GM19351 (cell line): ENCODE measurements around the gene ADI1.
"Not testable (repeated sequence)": the region's sequence is repeated elsewhere in the genome, so short reads cannot be mapped to it uniquely, and the experiment has no call there.

Experiments used
- ATAC-seq: cut with Tn5 transposase; IDR thresholded peaks from one replicate; pipeline ENCODE4 v1.9.1; 2021; ENCODE audit warnings: mild to moderate bottlenecking, moderate library complexity; ENCODE audit not compliant: unreplicated experiment

ADI1 gene

DNA sequence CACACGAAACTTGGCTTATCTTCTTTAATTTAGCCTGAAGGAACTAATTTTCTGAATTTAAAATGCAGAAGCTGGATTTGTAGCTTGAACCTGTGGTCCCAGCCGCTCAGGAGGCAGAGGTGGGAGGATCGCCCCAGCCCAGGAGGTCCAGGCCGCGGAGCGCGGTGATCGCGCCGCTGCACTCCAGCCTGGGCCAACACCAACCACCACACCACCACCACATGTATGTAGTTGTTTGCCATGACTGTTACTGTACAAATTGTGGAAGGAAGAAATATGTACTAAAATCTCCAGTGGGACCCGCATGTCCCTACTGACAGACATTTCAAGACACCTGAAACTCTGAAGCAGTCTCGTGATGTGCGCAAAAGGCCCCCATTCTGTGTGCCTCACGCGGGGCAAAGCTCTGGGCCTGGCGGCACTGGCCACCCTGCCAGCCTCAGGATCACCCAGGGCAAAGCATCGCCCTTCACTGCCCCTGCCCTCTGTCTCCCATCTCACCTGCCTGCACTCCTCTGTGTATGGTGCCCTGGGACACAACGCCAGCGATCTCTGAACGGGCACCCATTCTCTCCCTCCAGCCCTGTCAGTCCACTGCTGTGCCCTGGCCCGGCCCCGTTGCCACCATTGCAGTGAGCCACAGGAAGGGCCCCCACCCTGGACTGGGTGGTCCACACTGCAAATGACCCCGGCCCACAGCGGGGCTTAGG, 10.1 kb upstream of the ADI1 start:
- no peak for ATAC-seq

DNA sequence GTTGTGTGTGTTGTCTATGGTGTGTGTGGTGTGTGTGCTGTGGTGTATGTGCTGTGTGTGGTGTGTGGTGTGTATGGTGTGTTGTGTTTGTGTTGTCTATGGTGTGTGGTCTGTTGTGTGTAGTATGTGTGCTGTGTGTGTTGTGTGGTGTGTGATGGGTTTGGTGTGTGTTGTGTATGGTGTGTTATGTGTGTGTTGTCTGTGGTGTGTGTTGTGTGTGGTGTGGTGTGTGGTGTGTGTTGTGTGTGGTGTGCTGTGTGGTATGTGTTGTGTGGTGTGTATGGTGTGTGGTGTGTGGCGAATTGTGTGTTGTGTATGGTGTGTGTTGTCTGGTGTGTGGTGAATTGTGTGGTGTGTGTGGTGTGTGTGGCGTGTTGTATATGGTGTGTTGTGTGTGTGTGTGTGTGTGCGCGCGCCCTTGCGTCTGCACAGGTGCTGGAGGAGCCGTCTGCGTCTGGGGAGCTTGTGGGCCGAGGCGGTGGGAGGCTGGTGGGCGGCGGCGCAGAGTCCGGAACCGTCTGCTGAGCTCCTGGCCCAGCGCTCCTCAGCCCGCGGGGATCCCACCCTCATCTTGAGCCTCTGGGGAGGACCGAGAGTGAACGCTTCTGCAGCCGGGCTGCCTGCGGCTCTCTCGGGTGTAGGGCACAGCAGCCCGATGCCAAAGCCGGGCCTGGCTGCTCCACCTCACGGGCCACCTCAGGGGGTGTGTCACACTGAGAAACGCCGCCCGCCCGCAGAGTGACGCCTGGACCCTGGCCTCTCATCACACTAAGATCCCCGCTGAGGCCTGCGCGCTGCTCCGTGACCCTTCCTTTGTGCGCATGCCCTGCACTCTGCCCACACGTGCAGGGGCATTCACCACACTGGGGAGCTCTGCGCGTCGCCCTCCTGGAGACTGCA, 8.8 kb upstream of the ADI1 start:
- no peak for ATAC-seq

DNA sequence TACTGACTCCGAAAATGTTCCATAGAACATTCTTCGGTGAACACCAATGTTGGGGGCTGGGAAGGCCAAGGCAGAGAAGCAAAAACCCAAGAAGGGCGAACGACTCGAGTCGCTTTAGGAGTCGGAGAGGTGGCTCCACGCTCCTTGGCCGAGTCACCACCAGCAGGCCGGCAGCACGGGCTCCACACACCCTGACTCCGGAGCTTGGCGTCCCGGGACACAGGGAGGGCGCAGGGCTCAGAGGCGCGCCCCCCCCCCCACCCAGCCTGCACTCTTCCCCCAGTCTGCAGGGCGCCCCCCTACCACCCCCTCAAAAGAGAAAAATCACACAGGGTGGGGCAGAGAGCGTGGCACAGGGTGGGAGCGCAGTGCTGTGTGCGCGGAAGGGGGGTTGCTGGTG, 7.5 kb upstream of the ADI1 start:
- no peak for ATAC-seq

DNA sequence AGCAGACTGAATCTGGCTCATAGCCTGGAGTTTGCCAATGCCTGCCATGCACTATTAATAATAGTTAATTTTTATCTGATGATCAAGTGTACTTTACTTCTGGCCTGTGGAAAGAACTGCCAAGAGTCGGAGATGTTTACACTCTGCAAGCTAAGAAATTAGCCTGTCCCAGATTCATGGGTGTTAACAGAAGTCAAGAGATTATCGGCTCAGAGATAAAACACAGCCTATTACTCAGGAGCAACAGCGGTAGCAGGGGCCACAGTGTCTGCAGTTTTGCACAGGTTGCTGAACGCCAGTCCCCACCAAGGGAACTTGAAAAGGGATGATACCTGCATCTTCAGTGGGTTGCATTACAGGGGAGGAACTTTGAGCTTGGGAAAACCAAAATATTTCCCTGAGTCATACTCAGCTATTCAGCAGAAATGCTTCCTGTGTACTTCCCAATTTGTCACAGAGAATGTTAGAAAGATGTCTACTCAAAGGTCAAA, 4.3 kb upstream of the ADI1 start:
- ATAC-seq, result no peak

- no peak for ATAC-seq
Observed at GRCh38 chr2:3522961-3523421, 3.7 kb upstream of the ADI1 start.

DNA sequence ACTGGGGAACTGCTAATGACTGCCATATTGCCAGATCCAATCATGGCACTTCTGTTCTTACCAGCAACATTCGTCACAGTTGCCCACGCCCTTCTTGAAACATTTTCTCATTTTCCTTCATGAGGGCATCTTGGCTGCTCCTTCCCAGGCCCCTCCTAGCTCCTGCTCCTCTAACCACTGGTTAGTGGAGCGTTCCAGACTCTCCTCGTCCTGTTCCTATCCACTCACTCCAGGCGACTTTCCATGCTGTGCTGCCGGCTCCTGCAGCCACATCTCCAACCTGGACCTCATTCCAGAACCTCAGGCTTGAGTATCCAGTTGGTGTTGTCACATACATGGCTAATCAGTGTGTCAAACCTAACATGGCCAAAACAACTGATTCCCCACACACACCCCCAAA, 1.3 kb upstream of the ADI1 start:
- ATAC-seq, result no peak

DNA sequence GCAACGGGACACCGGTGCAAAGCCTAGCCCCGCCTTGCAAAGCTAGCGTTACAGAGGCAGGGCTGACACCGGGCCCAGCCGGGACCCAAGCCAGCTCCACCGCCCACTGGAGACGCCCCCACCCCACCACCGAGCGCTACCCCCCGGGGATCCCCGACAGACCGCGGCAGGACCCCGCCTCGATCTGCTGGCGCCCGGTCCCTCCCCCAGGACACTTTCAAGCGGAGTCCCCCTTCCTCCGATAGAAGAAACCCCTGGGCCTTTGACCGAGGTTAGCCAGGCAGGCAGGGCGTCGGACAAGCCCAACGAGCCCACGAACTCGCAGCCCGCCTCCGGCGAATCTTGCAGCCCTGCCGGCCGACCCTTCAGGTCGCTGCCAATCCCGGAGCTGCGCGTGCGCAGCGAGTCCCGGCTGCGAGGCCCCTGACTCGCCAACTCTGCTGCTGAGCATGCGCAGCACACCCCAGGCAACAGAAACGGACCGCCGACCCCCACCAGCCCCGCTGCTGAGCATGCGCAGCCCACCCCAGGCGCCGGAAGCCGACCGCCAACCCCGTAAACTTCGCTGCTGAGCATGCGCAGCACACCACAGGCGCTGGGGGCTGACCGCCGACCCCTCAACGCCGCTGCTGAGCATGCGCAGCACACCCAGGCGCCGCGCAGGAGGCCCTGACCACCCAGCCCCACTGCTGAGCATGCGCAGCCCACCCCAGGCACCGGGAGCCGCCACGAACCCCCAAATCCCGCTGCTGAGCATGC, 656 bp downstream of the ADI1 start:
- peak; percentile 73 for ATAC-seq

GRCh38 chr2:3517948-3518495, 1.3 kb downstream of the ADI1 start:
- ATAC-seq, result no peak

DNA sequence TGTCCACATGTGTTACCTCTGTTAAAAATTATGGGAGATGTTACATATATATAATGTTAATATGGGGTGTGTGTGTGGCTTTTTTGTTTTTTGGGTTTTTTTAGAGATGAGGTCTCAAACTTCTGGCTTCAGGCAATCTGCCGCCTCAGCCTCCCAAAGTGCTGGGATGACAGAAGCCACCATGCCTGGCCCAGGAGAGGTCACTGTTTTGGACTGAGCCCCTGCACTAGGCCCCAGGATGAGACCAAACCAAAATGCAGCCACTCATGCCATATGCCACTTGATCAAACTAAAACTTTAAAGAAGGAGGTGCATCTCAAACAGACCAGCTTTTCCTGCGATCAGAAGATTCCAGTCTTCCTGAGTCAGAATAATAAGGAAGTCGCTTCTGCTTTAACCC, 2.5 kb downstream of the ADI1 start:
- no peak for ATAC-seq

DNA sequence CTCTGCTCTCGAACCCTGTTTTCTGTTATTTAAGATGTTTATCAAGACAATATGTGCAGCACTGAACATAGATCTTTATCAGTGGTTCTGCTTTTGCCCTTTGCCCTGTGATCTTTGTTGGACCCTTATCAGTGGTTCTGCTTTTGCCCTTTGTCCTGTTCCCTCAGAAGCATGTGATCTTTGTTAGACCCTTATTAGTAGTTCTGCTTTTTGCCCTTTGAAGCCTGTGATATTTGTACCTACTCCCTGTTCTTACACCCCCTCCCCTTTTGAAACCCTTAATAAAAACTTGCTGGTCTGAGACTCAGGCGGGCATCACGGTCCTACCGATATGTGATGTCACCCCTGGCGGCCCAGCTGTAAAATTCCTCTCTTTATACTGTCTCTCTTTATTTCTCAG, 3.9 kb downstream of the ADI1 start:
- not testable (repeated sequence) for ATAC-seq

GRCh38 chr2:3513026-3513810, 6.1 kb downstream of the ADI1 start:
- ATAC-seq, result no peak

GRCh38 chr2:3512086-3512485, 7.2 kb downstream of the ADI1 start:
- ATAC-seq, result no peak

DNA sequence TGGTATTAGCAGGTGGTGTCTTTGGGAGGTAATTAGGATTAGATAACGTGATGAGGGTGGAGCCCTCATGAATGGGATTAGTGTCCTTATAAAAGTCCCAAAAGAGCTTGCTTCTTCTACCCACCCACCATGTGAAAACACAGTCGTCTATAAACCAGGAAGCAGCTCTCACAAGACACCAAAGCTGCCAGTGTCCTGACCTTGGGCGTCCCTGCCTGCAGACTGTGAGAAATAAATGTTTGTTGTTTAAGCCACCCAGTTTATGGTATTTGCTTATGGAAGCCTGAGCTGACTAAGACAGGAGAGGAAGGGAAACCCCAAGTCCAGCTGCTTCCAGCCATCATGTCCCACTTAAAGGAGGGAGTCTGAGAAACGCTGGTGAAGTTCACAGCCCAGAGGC, 13.6 kb downstream of the ADI1 start:
- ATAC-seq, result no peak

- ATAC-seq, result no peak
Observed at GRCh38 chr2:3504741-3505140, 14.6 kb downstream of the ADI1 start.

DNA sequence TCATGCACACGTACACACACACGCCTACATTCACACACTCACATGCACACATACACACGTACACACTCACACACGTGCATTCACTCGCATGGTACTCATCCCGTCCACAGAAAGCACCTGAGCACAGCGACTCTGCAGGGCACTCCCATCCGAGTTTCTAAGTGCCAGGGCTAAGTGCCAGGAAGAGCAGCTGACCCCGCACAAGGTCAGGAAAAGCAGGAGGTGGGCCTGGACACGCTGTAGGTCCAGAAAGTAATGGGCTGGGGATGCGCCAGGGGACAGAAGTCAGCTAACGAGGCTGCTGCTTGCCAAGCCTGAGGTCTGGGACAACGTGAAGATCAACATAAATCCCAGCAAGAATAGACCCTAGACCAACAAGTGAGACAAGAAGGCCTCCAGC, 15.8 kb downstream of the ADI1 start:
- ATAC-seq, result no peak

- no peak for ATAC-seq
Observed at GRCh38 chr2:3503046-3503445, 16.3 kb downstream of the ADI1 start.

DNA sequence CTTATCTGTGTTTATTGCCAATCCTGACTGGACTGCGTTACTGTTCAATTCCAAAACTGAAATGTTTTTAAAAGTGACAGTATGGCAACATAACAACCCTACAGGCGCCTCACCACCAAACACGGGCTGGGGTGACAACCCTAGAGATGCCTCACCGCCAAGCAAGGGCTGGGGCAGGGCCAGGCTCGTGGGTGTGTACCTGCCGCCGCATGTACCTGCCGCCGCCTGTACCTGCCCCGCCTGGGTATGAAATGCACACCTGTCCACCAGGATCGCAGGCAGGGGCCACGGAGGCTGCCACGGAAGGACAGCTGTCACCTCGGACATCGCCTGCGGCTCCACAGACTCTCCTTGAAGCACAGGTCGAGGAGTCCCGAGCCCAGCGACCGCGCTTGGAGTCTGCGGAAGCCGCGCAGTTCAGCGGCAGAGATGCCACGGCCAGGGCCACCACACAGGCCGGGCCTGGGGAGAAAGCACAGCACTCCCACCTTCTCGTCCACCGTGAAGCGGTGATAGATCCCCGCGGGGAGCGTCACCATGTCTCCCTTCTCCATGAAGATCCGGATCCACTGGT, 18.9 kb downstream of the ADI1 start:
- no peak for ATAC-seq

GRCh38 chr2:3498783-3499394, 20.4 kb downstream of the ADI1 start:
- ATAC-seq, result no peak

DNA sequence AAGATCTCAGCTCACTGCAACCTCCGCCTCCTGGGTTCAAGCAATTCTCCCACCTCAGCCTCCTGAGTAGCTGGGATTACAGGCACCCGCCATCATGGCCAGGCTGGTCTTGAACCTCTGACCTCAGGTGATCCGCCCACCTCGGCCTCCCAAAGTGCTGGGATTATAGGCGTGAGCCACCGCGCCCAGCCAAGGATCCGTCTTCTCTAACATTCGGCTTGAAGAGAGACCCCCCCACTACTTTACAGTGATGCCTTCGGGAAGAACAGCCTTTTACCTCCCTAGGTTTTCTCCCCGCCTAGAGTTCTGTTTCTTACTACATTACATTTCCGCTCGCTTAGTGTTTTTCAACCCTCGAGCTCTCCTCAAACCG, 22.6 kb downstream of the ADI1 start:
- ATAC-seq, result not testable (repeated sequence)
